Endothelial cell of umbilical vein (primary cell): Measurements from ENCODE around the gene CPSF2. TPM values are rescaled to one million over a fixed set of nuclear protein-coding genes. Genes with fewer than 3 reads are reported as not detected.

Experiments used
- BruUV-seq: library from RNA; stranded (reverse); fragments of 400-500 nt; replicated peaks from 2 replicates; lab custom pipeline; 2021; lab: Mats Ljungman, UMichigan
- CTCF ChIA-PET: fragments of 300-600, 350-600 bp; sonication (Branson Sonifier 250); formaldehyde crosslinking; loops from one replicate; lab custom pipeline; 2021; ENCODE audit warnings: antibody characterized with exemption, inconsistent platforms; lab: Charles Lee
- POLR2A ChIA-PET: fragments of 300-600, 350-600 bp; sonication (Branson Sonifier 250); formaldehyde crosslinking; loops from one replicate; lab custom pipeline; 2021; ENCODE audit warnings: antibody characterized with exemption, inconsistent platforms; lab: Charles Lee
- DNase-seq: peaks from one replicate; pipeline ENCODE4 v3.0.0-alpha.2; 2011; ENCODE audit warnings: low read depth, low spot score
- FAIRE-seq: peaks from 2 replicates; lab custom pipeline; 2011; peaks lifted over from hg19 to GRCh38; lab: Jason Lieb, UNC
- H2AFZ ChIP-seq: 2 replicates; pipeline ENCODE4 v1.6.0; 2012; ENCODE audit warnings: low read depth, low read length, control low read depth, inconsistent platforms
- H3K27ac ChIP-seq: 2 replicates; pipeline ENCODE4 v1.5.1; 2011; ENCODE audit warnings: low read depth, mild to moderate bottlenecking, control low read depth, low read length, moderate library complexity; ENCODE audit not compliant: insufficient read depth
- H3K27me3 ChIP-seq, 2 experiments: 2 replicates each; pipeline versions ENCODE4 v1.6.0 to v1.6.1; 2011; ENCODE audit warnings: low read length in 2 of 2, mixed read lengths in 1 of 2; ENCODE audit not compliant: control insufficient read depth in 2 of 2, insufficient read depth in 2 of 2
- H3K36me3 ChIP-seq, 2 experiments: 2 replicates in 1 of 2; 3 replicates in 1 of 2; pipeline ENCODE4 v1.5.1; 2011; ENCODE audit warnings: low read length in 2 of 2, mild to moderate bottlenecking in 1 of 2, moderate library complexity in 1 of 2; ENCODE audit not compliant: control insufficient read depth in 2 of 2, insufficient read depth in 2 of 2; ENCODE audit errors: extremely low read depth in 1 of 2
- H3K4me1 ChIP-seq: 3 replicates; pipeline ENCODE4 v1.5.1; 2011; ENCODE audit warnings: mild to moderate bottlenecking, low read length; ENCODE audit not compliant: control insufficient read depth, insufficient read depth; ENCODE audit errors: extremely low read depth
- H3K4me2 ChIP-seq: 2 replicates; pipeline ENCODE4 v1.6.1; 2011; ENCODE audit warnings: low read length, control low read depth, mixed read lengths; ENCODE audit not compliant: insufficient read depth
- H3K4me3 ChIP-seq, 3 experiments: fragments of 200-600 bp in 1 of 3; sonication (generic), shearing (Covaris generic) in 1 of 3; replicated peaks in 1 of 3; 2 replicates each; pipeline ENCODE4 v1.5.1; 2011 to 2016; ENCODE audit warnings: control low read depth in 3 of 3, low read length in 3 of 3, mild to moderate bottlenecking in 2 of 3, inconsistent platforms in 1 of 3, low read depth in 1 of 3, moderate library complexity in 1 of 3; ENCODE audit not compliant: insufficient read depth in 1 of 3
- H3K79me2 ChIP-seq: 2 replicates; pipeline ENCODE4 v1.6.0; 2012; ENCODE audit warnings: low read length, inconsistent platforms; ENCODE audit not compliant: control insufficient read depth, insufficient read depth
- H3K9ac ChIP-seq: replicated peaks from 2 replicates; pipeline ENCODE3; 2011; ENCODE audit warnings: low read length, control low read depth; ENCODE audit not compliant: insufficient read depth; ENCODE audit errors: extremely low read depth
- H3K9me1 ChIP-seq: replicated peaks from 3 replicates; pipeline ENCODE4 v1.6.0; 2011; ENCODE audit warnings: mild to moderate bottlenecking, low read length; ENCODE audit not compliant: control insufficient read depth, insufficient read depth; ENCODE audit errors: extremely low read depth
- H3K9me3 ChIP-seq: replicated peaks from 2 replicates; pipeline ENCODE4 v1.5.1; 2012; ENCODE audit warnings: low read length, inconsistent platforms; ENCODE audit not compliant: control insufficient read depth, insufficient read depth
- H4K20me1 ChIP-seq: replicated peaks from 2 replicates; pipeline ENCODE3; 2011; ENCODE audit warnings: mild to moderate bottlenecking, low read length; ENCODE audit not compliant: control insufficient read depth, insufficient read depth; ENCODE audit errors: extremely low read depth
- EZH2 ChIP-seq: IDR thresholded peaks from 2 replicates; pipeline ENCODE4 v1.6.1; 2012; ENCODE audit warnings: borderline replicate concordance, low read depth, mild to moderate bottlenecking, moderate library complexity, low read length, inconsistent platforms; ENCODE audit not compliant: severe bottlenecking
- FOS ChIP-seq: IDR thresholded peaks from 2 replicates; pipeline ENCODE4 v1.6.1; 2011; ENCODE audit warnings: mild to moderate bottlenecking, low read length, moderate library complexity, borderline replicate concordance; ENCODE audit not compliant: insufficient read depth
- GATA2 ChIP-seq: IDR thresholded peaks from 2 replicates; pipeline ENCODE4 v1.7.0; 2011; ENCODE audit warnings: low read depth, mild to moderate bottlenecking, moderate library complexity, mixed read lengths, low read length; ENCODE audit not compliant: insufficient read length, insufficient read depth
- JUN ChIP-seq: IDR thresholded peaks from 2 replicates; pipeline ENCODE4 v1.6.1; 2011; ENCODE audit warnings: borderline replicate concordance, low read depth; ENCODE audit not compliant: insufficient read length, insufficient read depth
- MYC ChIP-seq: IDR thresholded peaks from one replicate; pipeline ENCODE4 v1.6.1; 2011; ENCODE audit warnings: mild to moderate bottlenecking, low read depth, low read length
- POLR2A ChIP-seq: IDR thresholded peaks from 2 replicates; pipeline ENCODE4 v1.6.1; 2012; ENCODE audit warnings: low read depth, mild to moderate bottlenecking, control low read depth, low read length
- POLR2AphosphoS5 ChIP-seq: IDR thresholded peaks from 2 replicates; pipeline ENCODE4 v1.6.1; 2012; ENCODE audit warnings: low read depth, mild to moderate bottlenecking, control low read depth, low read length, moderate library complexity; ENCODE audit not compliant: insufficient read depth
- dilution Hi-C: fragments of 300-500 bp; cut with MboI; formaldehyde crosslinking; loops from one replicate; pipeline ENCODE4 v1.15.0; 2019; ENCODE audit warnings: low sequenced_read_pairs; ENCODE audit not compliant: extremely low pct_ligation_motif_present
- intact Hi-C: fragments of 100-400 bp; cut with micrococcal nuclease; formaldehyde crosslinking; loops from one replicate; pipeline ENCODE4 v1.10.0; 2022
- polyA plus RNA-seq, 4 experiments: library from polyadenylated mRNA; depleted of rRNA in 3 of 4; stranded (reverse) in 3 of 4; unstranded in 1 of 4; fragments of >200 nt; gene quantifications; 2 replicates each; pipeline versions ENCODE4 v1.2.1 to v1.2.3, GENCODE V29; 2011 to 2012; ENCODE audit warnings: missing spikeins in 1 of 4
- total RNA-seq: library from RNA; stranded (reverse); gene quantifications from 2 replicates; pipeline ENCODE4 v1.2.3, GENCODE V29; 2021
- TF ChIP-seq, protein P1 (sequence below), 2 donors: IDR thresholded peaks; 1 replicate in 1 of 2; 2 replicates in 1 of 2; pipeline ENCODE4 v1.5.1; 2011; ENCODE audit warnings: low read length in 2 of 2, mild to moderate bottlenecking in 2 of 2, moderate library complexity in 2 of 2, control low read depth in 1 of 2, inconsistent platforms in 1 of 2, low read depth in 1 of 2; ENCODE audit not compliant: insufficient read depth in 1 of 2; ENCODE audit errors: extremely low read depth in 1 of 2
- TF ChIP-seq, protein P2 (sequence below): IDR thresholded peaks from 2 replicates; pipeline ENCODE4 v1.6.1; 2011; ENCODE audit not compliant: insufficient read depth, insufficient read length

The CPSF2 gene
- total and polyA plus RNA-seq, 2 donors (not counting 3 experiments of a cell fraction or from before 2014, with no cell fraction given), result 8.3 to 81.7 TPM

DNA sequence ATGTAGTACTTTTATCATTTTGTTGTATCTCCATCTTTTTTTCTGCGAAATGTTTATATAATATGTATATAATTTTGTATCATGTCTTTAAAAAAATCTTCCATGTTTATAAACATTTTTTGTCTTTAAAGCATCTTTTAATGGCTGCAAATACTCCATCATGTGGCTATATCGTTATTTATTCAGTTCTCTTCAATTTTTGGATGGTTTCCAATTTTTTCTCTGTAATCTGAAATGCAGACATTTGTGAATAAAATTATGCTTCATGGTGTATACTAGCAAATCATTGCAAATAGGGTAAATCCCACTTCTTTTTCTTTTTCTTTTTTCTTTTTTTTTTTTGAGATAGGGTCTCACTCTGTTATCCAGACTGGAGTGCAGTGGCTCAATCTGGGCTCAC, 54.0 kb downstream of the CPSF2 start:
- H3K79me2 ChIP-seq, result no peaks in the 10 kb centered on the region
- no peaks in the 10 kb centered on the region for H3K27me3 ChIP-seq
- dilution Hi-C loops (no loop called here), intact Hi-C loops (no loop called here)
- no peaks in the 10 kb centered on the region for H3K36me3 ChIP-seq
- no peak overlapping the region for H3K4me3 ChIP-seq
- DNase-seq (no peak), FAIRE-seq (no peak)
- no peak for TF ChIP-seq POLR2AphosphoS5
- TF ChIP-seq, protein P1, sequence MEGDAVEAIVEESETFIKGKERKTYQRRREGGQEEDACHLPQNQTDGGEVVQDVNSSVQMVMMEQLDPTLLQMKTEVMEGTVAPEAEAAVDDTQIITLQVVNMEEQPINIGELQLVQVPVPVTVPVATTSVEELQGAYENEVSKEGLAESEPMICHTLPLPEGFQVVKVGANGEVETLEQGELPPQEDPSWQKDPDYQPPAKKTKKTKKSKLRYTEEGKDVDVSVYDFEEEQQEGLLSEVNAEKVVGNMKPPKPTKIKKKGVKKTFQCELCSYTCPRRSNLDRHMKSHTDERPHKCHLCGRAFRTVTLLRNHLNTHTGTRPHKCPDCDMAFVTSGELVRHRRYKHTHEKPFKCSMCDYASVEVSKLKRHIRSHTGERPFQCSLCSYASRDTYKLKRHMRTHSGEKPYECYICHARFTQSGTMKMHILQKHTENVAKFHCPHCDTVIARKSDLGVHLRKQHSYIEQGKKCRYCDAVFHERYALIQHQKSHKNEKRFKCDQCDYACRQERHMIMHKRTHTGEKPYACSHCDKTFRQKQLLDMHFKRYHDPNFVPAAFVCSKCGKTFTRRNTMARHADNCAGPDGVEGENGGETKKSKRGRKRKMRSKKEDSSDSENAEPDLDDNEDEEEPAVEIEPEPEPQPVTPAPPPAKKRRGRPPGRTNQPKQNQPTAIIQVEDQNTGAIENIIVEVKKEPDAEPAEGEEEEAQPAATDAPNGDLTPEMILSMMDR (IDR thresholded peaks at IDR 0.05; ENCODE audit: extremely low read depth in 1 of 2, insufficient read depth in 1 of 2, low read depth in 1 of 2, low read length in 2 of 2), result no peak
- TF ChIP-seq JUN, result no peak
- TF ChIP-seq GATA2, result no peak
- no peak for TF ChIP-seq EZH2
- no peak for TF ChIP-seq MYC
- TF ChIP-seq, protein P2, sequence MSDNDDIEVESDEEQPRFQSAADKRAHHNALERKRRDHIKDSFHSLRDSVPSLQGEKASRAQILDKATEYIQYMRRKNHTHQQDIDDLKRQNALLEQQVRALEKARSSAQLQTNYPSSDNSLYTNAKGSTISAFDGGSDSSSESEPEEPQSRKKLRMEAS, result no peak
- no peak for TF ChIP-seq FOS
- no peak for TF ChIP-seq POLR2A
- no peaks in the 10 kb centered on the region for H3K9me3 ChIP-seq
- H3K9ac ChIP-seq, result no peak overlapping the region
- ChIA-PET POLR2A (no interaction called here), CTCF (no interaction called here)
- no peaks in the 10 kb centered on the region for H3K4me1 ChIP-seq
- no peaks in the 10 kb centered on the region for H4K20me1 ChIP-seq
- H2AFZ ChIP-seq, result no peak overlapping the region
- BruUV-seq, result no TSS peak
- no peak overlapping the region for H3K4me2 ChIP-seq
- no peaks in the 10 kb centered on the region for H3K9me1 ChIP-seq
- H3K27ac ChIP-seq, result no peak overlapping the region
